Neutrophil (primary cell): ENCODE measurements around the gene GTPBP4.

ENCODE experiments used
- H3K27ac ChIP-seq: fragments of 200-600 bp; sonication (generic); 2 replicates; pipeline ENCODE4 v1.5.1; 2016; ENCODE audit warnings: mild to moderate bottlenecking, moderate library complexity
- H3K27me3 ChIP-seq: fragments of 200-600 bp; sonication (generic); 2 replicates; pipeline ENCODE4 v1.6.0; 2016; ENCODE audit warnings: mild to moderate bottlenecking
- H3K36me3 ChIP-seq: fragments of 200-600 bp; sonication (generic); 2 replicates; pipeline ENCODE4 v1.5.1; 2017
- H3K4me1 ChIP-seq, 2 experiments: fragments of 200-600 bp in 1 of 2; sonication (generic) in 1 of 2; 1 replicate in 1 of 2; 2 replicates in 1 of 2; pipeline versions ENCODE4 v1.5.1 to v1.6.1; 2013 to 2016; ENCODE audit warnings: low read depth in 1 of 2, low read length in 1 of 2, mild to moderate bottlenecking in 1 of 2, moderate library complexity in 1 of 2; ENCODE audit not compliant: control insufficient read depth in 1 of 2, insufficient read depth in 1 of 2
- H3K4me3 ChIP-seq, 2 experiments: fragments of 200-600 bp in 1 of 2; sonication (generic) in 1 of 2; 1 replicate in 1 of 2; 2 replicates in 1 of 2; pipeline ENCODE4 v1.5.1; 2013 to 2016; ENCODE audit warnings: low read depth in 1 of 2, low read length in 1 of 2, mild to moderate bottlenecking in 1 of 2, moderate library complexity in 1 of 2
- H3K9me3 ChIP-seq: fragments of 200-600 bp; sonication (generic); 2 replicates; pipeline ENCODE4 v1.5.1; 2016
- CTCF ChIP-seq: fragments of 200-600 bp; sonication (generic); IDR thresholded peaks from 2 replicates; pipeline ENCODE4 v1.5.1; 2016; ENCODE audit warnings: antibody characterized with exemption

Gene GTPBP4

GRCh38 chr10:1010703-1011102 lies 22.5 kb downstream of the GTPBP4 start:
- Histone ChIP-seq H3K4me1 (no peaks in the 10 kb centered on the region), H3K27ac (no peak overlapping the region), H3K4me3 (no peak overlapping the region), H3K36me3 (peaks cover 71% of the 10 kb centered on the region), H3K27me3 (no peaks in the 10 kb centered on the region), H3K9me3 (no peaks in the 10 kb centered on the region)
- no peak for TF ChIP-seq CTCF

GRCh38 chr10:1011696-1012095 lies 23.5 kb downstream of the GTPBP4 start:
- peaks cover 71% of the 10 kb centered on the region for H3K36me3 ChIP-seq
- no peaks in the 10 kb centered on the region for H3K27me3 ChIP-seq
- no peak overlapping the region for H3K27ac ChIP-seq
- H3K4me3 ChIP-seq = no peak overlapping the region
- no peak for TF ChIP-seq CTCF
- H3K9me3 ChIP-seq = no peaks in the 10 kb centered on the region
- no peaks in the 10 kb centered on the region for H3K4me1 ChIP-seq

- H3K36me3 ChIP-seq = peaks cover 63% of the 10 kb centered on the region
- no peaks in the 10 kb centered on the region for H3K9me3 ChIP-seq
- no peaks in the 10 kb centered on the region for H3K4me1 ChIP-seq
- H3K4me3 ChIP-seq = no peak overlapping the region
- no peaks in the 10 kb centered on the region for H3K27me3 ChIP-seq
- no peak for TF ChIP-seq CTCF
- no peak overlapping the region for H3K27ac ChIP-seq
Observed at GRCh38 chr10:1015688-1016087, 27.5 kb downstream of the GTPBP4 start.

- H3K36me3 ChIP-seq = peaks cover 39% of the 10 kb centered on the region
- no peaks in the 10 kb centered on the region for H3K9me3 ChIP-seq
Observed at GRCh38 chr10:1019362-1019761, 31.1 kb downstream of the GTPBP4 start.

GRCh38 chr10:1020460-1020859 lies 32.2 kb downstream of the GTPBP4 start:
- Histone ChIP-seq H3K27ac (no peak overlapping the region), H3K27me3 (no peaks in the 10 kb centered on the region), H3K4me3 (no peak overlapping the region), H3K9me3 (no peaks in the 10 kb centered on the region), H3K36me3 (peaks cover 37% of the 10 kb centered on the region), H3K4me1 (no peaks in the 10 kb centered on the region)
- TF ChIP-seq CTCF = no peak

More at GRCh38 chr10:1019362-1019761, 31.1 kb downstream of the GTPBP4 start:
- Histone ChIP-seq H3K4me3 (no peak overlapping the region), H3K27ac (no peak overlapping the region), H3K4me1 (no peaks in the 10 kb centered on the region), H3K27me3 (no peaks in the 10 kb centered on the region)
- TF ChIP-seq CTCF = no peak

- Histone ChIP-seq H3K27ac (no peak overlapping the region), H3K4me3 (no peak overlapping the region), H3K36me3 (peaks cover 34% of the 10 kb centered on the region), H3K27me3 (no peaks in the 10 kb centered on the region), H3K9me3 (no peaks in the 10 kb centered on the region), H3K4me1 (no peaks in the 10 kb centered on the region)
- TF ChIP-seq CTCF = no peak
Observed at GRCh38 chr10:1020958-1021357, 32.7 kb downstream of the GTPBP4 start.
